GM19397 (cell line): ENCODE data around the gene DNMT3B.

Experiments used
- ATAC-seq: cut with Tn5 transposase; IDR thresholded peaks from one replicate; pipeline ENCODE4 v1.9.1; 2021; ENCODE audit warnings: mild to moderate bottlenecking, moderate library complexity; ENCODE audit not compliant: unreplicated experiment

Gene DNMT3B

GRCh38 chr20:32820698-32821377, 58.7 kb downstream of the DNMT3B start:
- no peak for ATAC-seq

- ATAC-seq, result no peak
Observed at GRCh38 chr20:32822225-32822624, 60.0 kb downstream of the DNMT3B start.

- ATAC-seq, result no peak
Observed at GRCh38 chr20:32823078-32823477, 60.9 kb downstream of the DNMT3B start.

- ATAC-seq, result no peak
Observed at GRCh38 chr20:32823737-32824588, 61.8 kb downstream of the DNMT3B start.

GRCh38 chr20:32828029-32828680, 66.0 kb downstream of the DNMT3B start:
- no peak for ATAC-seq

- ATAC-seq, result no peak
Observed at GRCh38 chr20:32829311-32830005, 67.3 kb downstream of the DNMT3B start.

GRCh38 chr20:32830437-32830836, 68.3 kb downstream of the DNMT3B start:
- ATAC-seq, result no peak

- ATAC-seq, result no peak
Observed at GRCh38 chr20:32831982-32832381, 69.8 kb downstream of the DNMT3B start.

- ATAC-seq, result no peak
Observed at GRCh38 chr20:32832664-32833063, 70.5 kb downstream of the DNMT3B start.

- no peak for ATAC-seq
Observed at GRCh38 chr20:32834972-32835371, 72.8 kb downstream of the DNMT3B start.

- no peak for ATAC-seq
Observed at GRCh38 chr20:32837157-32837556, 75.0 kb downstream of the DNMT3B start.

- ATAC-seq, result no peak
Observed at GRCh38 chr20:32839227-32839981, 77.2 kb downstream of the DNMT3B start.

- ATAC-seq, result no peak
Observed at GRCh38 chr20:32839982-32840285, 77.7 kb downstream of the DNMT3B start.

- ATAC-seq, result no peak
Observed at GRCh38 chr20:32841174-32841573, 79.0 kb downstream of the DNMT3B start.

- ATAC-seq, result no peak
Observed at GRCh38 chr20:32841632-32842031, 79.4 kb downstream of the DNMT3B start.

GRCh38 chr20:32842688-32843524, 80.7 kb downstream of the DNMT3B start:
- ATAC-seq, result no peak

GRCh38 chr20:32845786-32846185, 83.6 kb downstream of the DNMT3B start:
- ATAC-seq, result no peak

GRCh38 chr20:32846852-32847251, 84.7 kb downstream of the DNMT3B start:
- ATAC-seq, result no peak

- no peak for ATAC-seq
Observed at GRCh38 chr20:32847964-32848363, 85.8 kb downstream of the DNMT3B start.

GRCh38 chr20:32848846-32849245, 86.7 kb downstream of the DNMT3B start:
- no peak for ATAC-seq
